Progenitor cell of endocrine pancreas (in vitro differentiated cells): ENCODE data around the gene SORL1. TPM values are rescaled to one million over a fixed set of nuclear protein-coding genes. Genes with fewer than 3 reads are reported as not detected.

Experiments used
- DNase-seq: peaks from one replicate; pipeline ENCODE4 v3.0.0; 2021; ENCODE audit warnings: low spot score; ENCODE audit not compliant: unreplicated experiment
- H3K27ac Mint-ChIP-seq: 2 replicates; pipeline ENCODE4 v1.8.0; 2021; ENCODE audit warnings: mild to moderate bottlenecking, moderate library complexity, mixed read lengths
- H3K27me3 Mint-ChIP-seq: 2 replicates; pipeline ENCODE4 v1.8.0; 2021; ENCODE audit warnings: mixed read lengths
- H3K36me3 Mint-ChIP-seq: 2 replicates; pipeline ENCODE4 v1.8.0; 2022; ENCODE audit warnings: mixed read lengths; ENCODE audit not compliant: insufficient read depth
- H3K4me1 Mint-ChIP-seq: 2 replicates; pipeline ENCODE4 v1.8.0; 2021; ENCODE audit warnings: low read depth, mixed read lengths
- H3K4me3 Mint-ChIP-seq: 2 replicates; pipeline ENCODE4 v1.8.0; 2021; ENCODE audit warnings: low read depth, mild to moderate bottlenecking, moderate library complexity, mixed read lengths
- H3K9me3 Mint-ChIP-seq: 2 replicates; pipeline ENCODE4 v1.8.0; 2021; ENCODE audit warnings: low read depth, mixed read lengths
- total RNA-seq: library from RNA; stranded (reverse); gene quantifications from 2 replicates; pipeline ENCODE4 v1.2.1, GENCODE V29; 2021
- TF ChIP-seq, protein P1 (sequence below): fragments of 200-600 bp; sonication (generic); IDR thresholded peaks from one replicate; pipeline ENCODE4 v1.5.0; 2021; ENCODE audit warnings: antibody characterized with exemption, mild to moderate bottlenecking; ENCODE audit not compliant: unreplicated experiment

Gene SORL1
- total RNA-seq, 1 donor from 2014 or later = 31.8 TPM

GRCh38 chr11:121524233-121524631, 72.1 kb downstream of the SORL1 start:
- H3K27ac Mint-ChIP-seq = no peak overlapping the region
- peaks cover 9% of the 10 kb centered on the region for H3K9me3 Mint-ChIP-seq
- peaks cover 35% of the 10 kb centered on the region for H3K36me3 Mint-ChIP-seq
- no peak overlapping the region for H3K4me3 Mint-ChIP-seq
- H3K4me1 Mint-ChIP-seq = no peaks in the 10 kb centered on the region
- no peaks in the 10 kb centered on the region for H3K27me3 Mint-ChIP-seq
- no peak for DNase-seq
- TF ChIP-seq, protein P1, sequence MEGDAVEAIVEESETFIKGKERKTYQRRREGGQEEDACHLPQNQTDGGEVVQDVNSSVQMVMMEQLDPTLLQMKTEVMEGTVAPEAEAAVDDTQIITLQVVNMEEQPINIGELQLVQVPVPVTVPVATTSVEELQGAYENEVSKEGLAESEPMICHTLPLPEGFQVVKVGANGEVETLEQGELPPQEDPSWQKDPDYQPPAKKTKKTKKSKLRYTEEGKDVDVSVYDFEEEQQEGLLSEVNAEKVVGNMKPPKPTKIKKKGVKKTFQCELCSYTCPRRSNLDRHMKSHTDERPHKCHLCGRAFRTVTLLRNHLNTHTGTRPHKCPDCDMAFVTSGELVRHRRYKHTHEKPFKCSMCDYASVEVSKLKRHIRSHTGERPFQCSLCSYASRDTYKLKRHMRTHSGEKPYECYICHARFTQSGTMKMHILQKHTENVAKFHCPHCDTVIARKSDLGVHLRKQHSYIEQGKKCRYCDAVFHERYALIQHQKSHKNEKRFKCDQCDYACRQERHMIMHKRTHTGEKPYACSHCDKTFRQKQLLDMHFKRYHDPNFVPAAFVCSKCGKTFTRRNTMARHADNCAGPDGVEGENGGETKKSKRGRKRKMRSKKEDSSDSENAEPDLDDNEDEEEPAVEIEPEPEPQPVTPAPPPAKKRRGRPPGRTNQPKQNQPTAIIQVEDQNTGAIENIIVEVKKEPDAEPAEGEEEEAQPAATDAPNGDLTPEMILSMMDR = no peak

DNA sequence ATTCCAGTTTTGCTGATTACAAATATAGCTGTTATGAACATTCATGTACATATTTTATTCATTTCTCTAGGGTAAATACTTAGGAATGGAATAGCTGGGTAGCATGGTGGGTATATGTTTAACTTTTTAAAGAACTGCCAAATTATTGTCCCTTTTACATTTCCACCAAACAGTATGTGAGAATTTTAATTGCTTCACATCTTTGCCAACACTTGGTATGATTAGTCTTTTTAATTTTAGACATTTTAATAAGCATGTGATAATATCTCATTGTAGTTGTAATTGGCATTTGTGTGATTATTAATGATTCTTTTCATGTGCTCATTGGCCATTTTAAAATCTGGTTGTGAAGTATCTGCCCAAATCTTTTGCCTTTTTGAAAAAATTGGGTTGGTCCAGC, 73.3 kb downstream of the SORL1 start:
- TF ChIP-seq, protein P1 = no peak
- Mint-ChIP-seq H3K36me3 (peaks cover 40% of the 10 kb centered on the region), H3K9me3 (peaks cover 16% of the 10 kb centered on the region), H3K4me3 (no peak overlapping the region), H3K27me3 (no peaks in the 10 kb centered on the region), H3K27ac (no peak overlapping the region), H3K4me1 (no peaks in the 10 kb centered on the region)
- DNase-seq = no peak

DNA sequence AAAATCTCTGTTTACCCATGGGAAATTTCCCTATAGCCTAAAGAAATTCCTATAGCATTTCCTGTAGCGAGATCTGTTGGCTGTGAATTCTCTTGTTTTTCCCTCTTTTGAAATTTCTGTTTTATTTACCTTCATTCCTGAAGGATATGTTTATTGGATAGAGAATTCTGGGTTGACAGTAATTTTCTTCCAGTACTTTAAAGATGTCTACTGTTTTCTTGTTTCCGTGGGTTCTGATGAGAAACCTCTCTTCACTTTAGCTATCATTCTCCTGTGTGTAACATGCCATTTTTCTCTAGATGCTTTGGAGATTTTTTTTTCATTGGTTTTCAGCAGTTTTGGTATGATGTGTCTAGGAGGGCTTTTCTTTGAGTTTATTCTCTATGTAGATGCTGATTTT, 78.1 kb downstream of the SORL1 start:
- H3K4me3 Mint-ChIP-seq = no peak overlapping the region
- no peak for DNase-seq
- no peaks in the 10 kb centered on the region for H3K4me1 Mint-ChIP-seq
- H3K36me3 Mint-ChIP-seq = peaks cover 37% of the 10 kb centered on the region
- TF ChIP-seq, protein P1 = no peak
- no peak overlapping the region for H3K27ac Mint-ChIP-seq
- H3K9me3 Mint-ChIP-seq = peaks cover 16% of the 10 kb centered on the region
- H3K27me3 Mint-ChIP-seq = no peaks in the 10 kb centered on the region

- peaks cover 15% of the 10 kb centered on the region for H3K9me3 Mint-ChIP-seq
- no peaks in the 10 kb centered on the region for H3K27me3 Mint-ChIP-seq
- H3K27ac Mint-ChIP-seq = no peak overlapping the region
- DNase-seq = no peak
- no peak overlapping the region for H3K4me3 Mint-ChIP-seq
- H3K4me1 Mint-ChIP-seq = peaks cover 4% of the 10 kb centered on the region
- H3K36me3 Mint-ChIP-seq = peaks cover 29% of the 10 kb centered on the region
- TF ChIP-seq, protein P1 = no peak
These were observed 81.5 kb downstream of the SORL1 start for GRCh38 chr11:121533601-121534000.

GRCh38 chr11:121534131-121535093, 82.3 kb downstream of the SORL1 start:
- DNase-seq = no peak
- H3K9me3 Mint-ChIP-seq = peaks cover 11% of the 10 kb centered on the region
- peaks cover 4% of the 10 kb centered on the region for H3K4me1 Mint-ChIP-seq
- no peak overlapping the region for H3K27ac Mint-ChIP-seq
- peaks cover 27% of the 10 kb centered on the region for H3K36me3 Mint-ChIP-seq
- no peaks in the 10 kb centered on the region for H3K27me3 Mint-ChIP-seq
- H3K4me3 Mint-ChIP-seq = no peak overlapping the region
- TF ChIP-seq, protein P1 = no peak
